Stimulated activated CD8-positive, alpha-beta memory T cell treated with anti-CD3 and anti-CD28 coated beads, Interleukin-12 subunit alpha, Interleukin-12 subunit beta, amount 100 ng/mL, for 24 hours (primary cell): ENCODE data around the gene STK26.
"Not testable (repeated sequence)": the region's sequence is repeated elsewhere in the genome, so short reads cannot be mapped to it uniquely, and the experiment has no call there.

Source experiments
- DNase-seq: peaks from one replicate; pipeline ENCODE4 v3.0.0-alpha.2; 2020; ENCODE audit errors: extremely low read depth

The STK26 gene

DNA sequence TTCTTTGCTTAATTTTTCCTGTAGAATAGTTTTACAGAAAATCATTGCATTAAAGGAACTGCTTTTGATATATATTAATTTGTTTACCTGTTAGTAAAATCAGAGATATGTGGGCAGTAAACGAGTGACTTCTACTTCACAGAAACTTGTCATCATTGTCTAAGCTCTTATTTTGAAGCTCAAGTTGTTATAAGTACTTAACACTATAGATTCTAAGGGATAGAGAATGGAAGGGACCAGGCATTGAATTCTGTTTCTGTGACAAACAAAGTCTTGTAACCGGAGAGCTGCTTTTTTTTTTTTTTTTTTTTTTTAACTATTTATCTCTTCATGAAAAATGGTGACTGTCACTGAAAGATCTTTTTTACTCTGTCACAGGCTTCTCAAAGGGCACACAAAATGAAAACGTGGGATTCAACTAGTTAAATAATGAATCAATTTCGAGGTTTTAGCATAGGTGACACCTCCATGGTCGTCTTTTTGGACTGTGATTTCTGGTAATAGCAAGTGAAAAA lies 14.4 kb downstream of the STK26 start:
- DNase-seq = no peak

GRCh38 chrX:132040066-132040465 lies 17.0 kb downstream of the STK26 start:
- DNase-seq = no peak

GRCh38 chrX:132041015-132041414 lies 17.9 kb downstream of the STK26 start:
- no peak for DNase-seq

DNA sequence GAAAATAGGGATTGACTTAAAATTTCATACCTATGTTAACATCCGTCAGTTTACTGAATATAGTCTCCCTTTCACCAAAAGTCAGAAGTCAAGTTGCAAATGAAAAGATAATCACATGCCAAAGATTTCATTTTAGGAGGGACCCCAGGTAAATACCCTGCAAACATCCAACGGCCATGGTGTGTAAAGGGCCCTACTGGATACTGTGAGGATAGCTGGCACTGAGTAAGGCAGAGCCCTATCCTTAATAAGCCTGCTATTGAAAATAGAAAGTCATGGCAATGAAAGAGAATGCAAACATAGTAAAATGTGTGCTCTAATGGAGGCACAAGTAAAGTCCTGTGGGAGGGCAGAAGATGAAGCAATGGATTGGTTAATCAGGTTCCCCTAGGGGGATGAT lies 20.9 kb downstream of the STK26 start:
- no peak for DNase-seq

DNA sequence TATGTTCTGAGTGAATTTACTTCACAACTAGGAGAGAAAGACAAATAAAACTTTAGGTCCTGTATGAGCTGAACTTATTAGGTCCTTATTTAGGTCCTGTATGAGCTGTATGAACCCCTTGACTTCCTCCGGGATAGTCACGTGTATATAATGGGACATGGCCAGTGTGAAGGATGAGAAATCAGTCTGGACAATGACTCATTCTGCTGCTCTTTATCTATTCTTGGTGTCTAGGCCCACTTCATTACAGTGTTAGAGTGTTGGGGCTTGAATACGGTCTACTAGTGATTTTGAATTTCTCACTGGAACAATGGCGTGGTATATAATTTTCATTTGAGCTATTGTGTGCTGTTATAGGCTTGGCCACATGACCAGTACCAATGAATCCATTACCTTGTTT lies 21.9 kb downstream of the STK26 start:
- no peak for DNase-seq

- no peak for DNase-seq
These were observed 22.4 kb downstream of the STK26 start for GRCh38 chrX:132045456-132045855.

DNA sequence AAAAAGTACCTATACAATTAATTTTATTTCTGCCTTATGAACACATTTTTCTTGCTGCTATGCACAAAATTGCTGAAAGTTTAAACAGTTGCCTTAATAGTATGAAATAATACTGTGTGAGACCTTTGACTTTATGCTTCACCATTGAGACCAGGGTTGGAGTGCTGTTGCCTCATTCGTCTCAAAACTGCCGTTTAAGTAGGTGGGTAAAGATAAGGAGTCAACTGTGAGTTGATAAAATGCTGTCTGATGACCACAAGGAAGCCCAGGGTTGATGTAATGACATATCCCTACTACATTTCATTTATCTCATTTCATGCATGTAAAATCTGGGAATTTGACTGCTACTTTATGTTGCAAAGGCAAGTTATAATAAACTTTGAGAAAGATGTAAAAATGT lies 23.4 kb downstream of the STK26 start:
- no peak for DNase-seq

DNA sequence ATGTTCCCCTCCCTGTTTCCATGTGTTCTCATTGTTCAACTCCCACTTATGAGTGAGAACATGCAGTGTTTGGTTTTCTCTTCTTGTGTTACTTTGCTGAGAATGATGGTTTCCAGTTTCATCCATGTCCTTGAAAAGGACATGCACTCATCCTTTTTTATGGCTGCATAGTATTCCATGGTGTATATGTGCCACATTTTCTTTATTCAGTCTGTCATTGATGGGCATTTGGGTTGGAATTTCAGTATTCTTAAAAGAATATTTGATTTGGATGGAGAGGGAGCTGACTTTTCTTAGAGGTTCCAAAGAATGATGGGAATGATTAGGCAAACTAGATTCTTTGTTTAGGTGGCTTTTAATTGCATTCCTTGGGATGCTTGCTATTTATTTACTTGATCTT lies 28.7 kb downstream of the STK26 start:
- DNase-seq = not testable (repeated sequence)

DNA sequence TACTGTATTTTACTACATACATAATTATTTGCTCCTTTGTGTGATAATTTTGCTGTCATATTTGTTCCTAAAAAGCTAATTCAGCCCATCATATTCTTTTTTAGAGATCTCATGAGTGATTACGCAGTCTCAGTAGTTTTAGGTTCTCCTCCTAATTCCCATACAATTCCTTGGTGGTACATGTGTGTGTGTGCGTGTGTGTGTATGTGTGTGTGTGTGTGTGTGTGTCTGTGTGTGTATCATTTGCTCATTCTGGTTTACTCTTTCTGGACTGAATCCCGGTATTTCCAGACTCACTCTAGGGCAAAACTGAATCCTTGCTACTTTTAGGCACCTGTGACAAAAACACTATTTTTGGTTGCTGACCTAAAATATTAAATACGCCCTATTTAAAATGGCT lies 34.9 kb downstream of the STK26 start:
- DNase-seq = no peak

GRCh38 chrX:132058975-132059374 lies 35.9 kb downstream of the STK26 start:
- DNase-seq = no peak

DNA sequence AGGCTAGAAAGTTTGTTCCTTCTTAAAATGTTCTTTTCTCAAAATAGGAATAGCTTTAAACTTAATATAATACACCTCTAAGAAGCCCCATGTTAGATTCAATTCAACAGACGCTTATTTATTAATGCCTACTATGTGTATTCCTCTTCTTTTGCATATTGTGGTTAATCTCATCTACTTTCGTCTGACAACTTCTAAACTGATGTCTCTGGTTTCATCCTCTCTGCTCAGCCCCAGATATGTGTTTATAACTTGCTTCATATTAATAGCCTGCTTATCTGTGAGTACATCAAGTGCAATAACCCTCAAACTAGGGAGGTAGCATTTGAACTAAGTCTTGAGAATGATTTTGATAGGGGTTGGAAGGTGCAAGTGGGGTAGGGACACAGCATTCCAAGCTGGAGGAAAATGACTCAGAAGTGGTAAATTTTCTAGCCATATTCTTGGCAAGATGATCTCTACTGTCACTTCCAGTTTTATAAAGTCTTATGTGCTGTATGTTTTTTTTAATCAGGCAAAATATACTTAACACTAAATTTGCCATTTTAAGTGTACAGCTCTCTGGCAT lies 37.0 kb downstream of the STK26 start:
- DNase-seq = no peak

DNA sequence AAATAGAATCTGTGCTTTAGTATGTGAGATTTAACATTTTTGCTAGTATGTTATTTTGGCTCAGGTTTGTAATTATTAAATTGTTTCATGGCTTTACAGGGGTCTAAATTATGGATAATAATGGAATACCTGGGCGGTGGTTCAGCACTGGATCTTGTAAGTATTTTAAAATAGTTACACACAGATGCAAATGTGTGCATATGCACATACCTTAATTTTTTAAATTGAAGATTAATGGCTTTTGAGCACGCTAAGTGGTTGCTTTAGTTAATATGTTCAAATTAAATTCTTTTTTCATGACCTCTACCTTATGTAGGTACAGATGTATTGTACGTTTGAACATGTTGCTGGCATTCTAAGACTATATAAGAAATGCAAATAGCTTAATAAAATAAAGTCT lies 40.2 kb downstream of the STK26 start:
- no peak for DNase-seq

DNA sequence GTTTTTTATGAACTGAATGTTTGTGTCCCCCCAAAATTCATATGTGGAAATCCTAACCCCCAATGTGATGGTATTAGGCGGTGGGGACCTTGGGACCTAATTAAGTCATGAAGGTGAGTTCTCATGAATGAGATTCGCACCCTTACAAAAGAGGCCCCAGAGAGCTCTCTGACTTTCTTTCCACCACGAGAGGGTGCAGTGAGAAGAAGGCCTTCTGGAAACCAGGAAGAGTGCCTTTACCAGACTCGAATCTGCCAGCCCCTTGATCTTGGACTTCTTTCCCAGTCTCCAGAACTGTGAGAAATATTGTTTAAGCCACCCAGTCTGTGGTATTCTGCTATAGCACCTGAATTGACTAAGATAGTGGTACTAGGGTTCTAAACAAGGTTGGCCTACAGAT lies 40.8 kb downstream of the STK26 start:
- DNase-seq = no peak

- no peak for DNase-seq
These were observed 45.3 kb downstream of the STK26 start for GRCh38 chrX:132068405-132068804.

DNA sequence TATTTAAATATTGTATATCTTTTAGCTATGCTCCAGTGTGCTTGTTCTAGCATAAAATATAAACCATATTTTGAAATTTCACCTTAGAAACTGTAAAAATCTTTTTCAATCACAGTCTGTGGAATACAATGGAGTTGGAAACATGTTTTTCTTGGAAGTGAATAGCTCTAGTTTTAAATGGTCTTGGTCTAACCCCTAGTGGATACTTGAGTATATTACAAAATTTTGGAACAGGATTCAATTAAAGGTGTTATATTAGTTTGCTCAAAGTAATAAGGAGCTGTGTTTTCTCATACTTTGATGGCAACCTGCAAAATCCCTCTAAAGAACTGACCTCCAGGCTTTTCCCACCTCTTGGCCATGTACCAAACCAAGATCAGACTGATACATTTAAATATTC lies 48.2 kb downstream of the STK26 start:
- no peak for DNase-seq

DNA sequence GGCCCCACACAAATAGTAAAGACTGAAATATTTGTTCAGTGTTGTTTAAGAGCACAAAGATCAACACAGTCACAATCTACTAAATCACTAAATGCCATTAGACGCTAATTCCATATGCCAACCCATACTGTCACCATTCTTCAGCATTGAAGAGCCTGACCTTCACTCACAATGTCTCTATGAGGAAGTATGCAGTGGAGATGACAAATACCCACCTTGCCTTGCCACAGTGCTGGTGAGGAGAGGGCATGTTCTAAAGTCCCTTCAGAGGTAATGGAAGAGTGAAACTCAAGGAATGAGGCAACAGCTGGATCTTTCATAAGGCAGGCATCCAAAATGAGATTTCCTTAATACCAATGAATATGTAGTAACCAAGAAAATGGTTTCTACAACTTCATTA lies 54.3 kb downstream of the STK26 start:
- DNase-seq = no peak

GRCh38 chrX:132077912-132078311 lies 54.8 kb downstream of the STK26 start:
- DNase-seq = no peak

DNA sequence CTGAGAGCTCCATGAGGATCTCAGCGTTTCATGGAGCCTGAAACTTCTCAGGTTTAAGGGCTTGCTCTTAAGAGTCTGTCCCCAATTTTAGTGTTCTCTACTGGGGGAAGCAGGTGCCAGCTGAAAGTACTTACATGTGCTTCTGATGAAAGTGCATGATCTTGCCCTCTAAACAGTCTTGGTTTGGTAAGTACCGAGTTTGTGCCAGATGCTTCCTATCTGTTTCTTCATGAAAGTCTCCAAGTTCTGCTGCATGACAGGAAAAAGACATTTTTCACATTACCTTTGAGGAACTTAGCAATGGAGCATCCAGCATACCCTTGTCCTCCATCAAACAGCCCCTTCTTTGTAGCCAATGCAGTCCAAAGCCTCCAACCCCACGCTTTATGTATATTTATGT lies 62.7 kb downstream of the STK26 start:
- DNase-seq = no peak

DNA sequence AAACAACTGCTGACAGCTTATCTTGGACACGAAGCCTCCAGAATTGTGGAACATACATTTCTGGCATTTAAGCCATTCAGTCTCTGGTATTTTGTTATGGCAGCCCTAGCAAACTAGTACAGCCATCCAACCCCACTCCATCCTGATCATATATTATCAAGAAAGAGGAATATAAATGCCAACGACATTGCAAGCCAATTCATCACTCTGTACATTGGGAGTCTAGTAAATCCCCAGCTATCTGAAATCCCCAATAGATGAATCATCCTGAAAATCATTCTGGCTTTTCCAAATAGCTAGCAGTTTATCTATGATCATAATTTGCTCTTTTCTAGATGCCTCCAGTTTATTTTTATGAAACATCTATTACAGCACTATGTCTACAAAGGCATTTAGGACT lies 63.6 kb downstream of the STK26 start:
- DNase-seq = no peak

- DNase-seq = no peak
These were observed 65.8 kb downstream of the STK26 start for GRCh38 chrX:132088864-132089263.

GRCh38 chrX:132090403-132091159 lies 67.5 kb downstream of the STK26 start:
- DNase-seq = no peak

DNA sequence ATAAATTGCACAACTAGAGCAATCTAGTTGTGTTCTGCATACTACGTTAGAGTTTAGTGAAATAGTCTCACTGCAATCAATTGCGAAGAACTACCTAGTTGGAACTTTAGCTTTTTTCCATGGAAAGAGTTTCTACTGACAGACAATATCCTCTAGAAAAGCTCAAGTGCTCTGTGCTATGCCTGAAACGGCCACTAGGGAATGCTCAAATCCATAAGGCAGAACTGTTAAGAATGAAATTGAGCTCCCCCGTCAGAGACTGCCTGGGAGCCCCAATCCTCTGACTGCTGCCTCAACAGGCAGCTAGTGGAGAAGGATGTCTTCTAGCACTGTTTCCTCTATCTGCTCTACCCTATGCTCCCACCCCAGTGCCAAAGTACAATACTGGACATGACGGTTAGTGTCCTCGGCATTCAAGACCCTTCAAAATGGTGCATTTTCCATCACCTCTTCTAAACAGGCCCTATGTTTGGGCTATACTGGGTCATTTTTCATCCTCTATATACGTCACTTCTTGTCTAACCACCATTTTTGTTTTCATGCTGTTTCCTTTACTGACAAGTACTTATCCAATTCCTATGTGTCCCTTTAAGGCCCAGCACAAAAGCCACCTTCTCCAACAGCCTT lies 69.5 kb downstream of the STK26 start:
- no peak for DNase-seq

GRCh38 chrX:132093239-132093860 lies 70.2 kb downstream of the STK26 start:
- DNase-seq = no peak
